GM18511 (cell line): ENCODE measurements around the gene NRL.

ENCODE experiments used
- ATAC-seq: cut with Tn5 transposase; IDR thresholded peaks from one replicate; pipeline ENCODE4 v1.9.1; 2021; ENCODE audit warnings: mild to moderate bottlenecking, moderate library complexity; ENCODE audit not compliant: unreplicated experiment

NRL gene

GRCh38 chr14:24068711-24069410 lies 45.9 kb downstream of the NRL start:
- no peak for ATAC-seq

DNA sequence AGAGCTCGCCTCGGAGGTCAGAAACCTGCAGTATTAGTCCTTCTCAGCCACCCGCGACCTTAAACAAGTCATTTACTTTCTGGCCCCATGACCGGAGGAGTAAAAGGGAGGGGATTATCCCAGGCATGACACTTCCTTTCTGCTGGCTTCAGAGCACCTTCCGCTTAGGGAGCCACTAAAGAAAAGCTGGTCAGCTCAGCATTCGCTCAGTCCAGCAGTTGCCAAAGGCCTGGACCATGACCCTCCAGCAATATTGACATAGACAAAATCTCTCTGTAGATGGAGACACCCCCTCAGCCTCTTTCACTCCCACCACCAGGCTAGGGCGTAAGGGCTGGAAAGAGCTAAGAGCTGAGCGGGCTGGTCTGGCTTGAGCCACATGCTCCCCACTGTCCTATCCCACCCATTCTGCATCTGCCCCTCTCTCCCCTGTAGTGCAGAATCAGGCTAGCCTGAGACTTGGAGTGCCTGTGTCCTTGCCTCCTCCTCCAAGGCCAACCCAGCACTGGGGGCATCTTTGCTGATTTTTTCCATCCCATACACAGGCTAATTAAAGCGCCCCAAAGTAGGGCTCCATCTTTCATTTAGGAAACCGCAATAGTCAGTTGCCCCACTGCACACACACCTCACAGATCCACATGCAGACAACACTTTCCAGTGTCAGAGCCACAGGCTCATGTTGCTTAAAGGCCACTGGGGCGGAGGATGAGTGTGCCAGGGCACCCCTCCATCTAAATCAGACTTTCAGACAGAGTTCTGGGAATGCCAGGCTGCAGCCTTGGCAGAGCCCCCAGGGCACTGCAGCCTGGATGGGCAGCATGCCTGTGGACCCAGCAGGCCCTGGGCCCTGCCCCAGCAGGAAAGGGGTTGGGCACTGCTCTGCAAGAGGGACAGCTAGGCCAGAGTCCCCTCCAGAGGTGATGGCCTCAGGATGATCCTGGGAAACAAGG lies 47.3 kb downstream of the NRL start:
- no peak for ATAC-seq

- no peak for ATAC-seq
Measured at GRCh38 chr14:24066496-24067132, 48.1 kb downstream of the NRL start.

DNA sequence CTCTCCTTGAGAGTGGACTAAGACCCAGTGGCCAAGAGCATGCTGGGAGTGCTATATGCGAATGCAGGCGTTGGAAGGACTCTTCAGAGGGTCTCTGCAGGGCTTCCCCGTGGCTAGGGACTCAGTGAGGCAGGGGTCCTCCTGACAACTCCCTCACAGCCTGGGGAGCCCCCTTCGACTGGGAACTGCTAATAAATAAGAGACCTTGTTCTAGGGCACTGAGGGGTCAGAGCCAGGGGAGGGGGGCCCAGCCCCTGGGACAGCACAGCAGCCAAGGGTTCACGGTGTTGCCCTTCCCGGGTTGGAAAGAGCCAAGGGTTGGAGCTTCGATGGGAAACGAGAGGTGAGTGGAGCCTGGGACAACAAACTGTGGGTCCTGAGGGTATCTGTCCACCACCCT lies 49.3 kb downstream of the NRL start:
- no peak for ATAC-seq

- no peak for ATAC-seq
Measured at GRCh38 chr14:24064856-24065255, 49.9 kb downstream of the NRL start.

DNA sequence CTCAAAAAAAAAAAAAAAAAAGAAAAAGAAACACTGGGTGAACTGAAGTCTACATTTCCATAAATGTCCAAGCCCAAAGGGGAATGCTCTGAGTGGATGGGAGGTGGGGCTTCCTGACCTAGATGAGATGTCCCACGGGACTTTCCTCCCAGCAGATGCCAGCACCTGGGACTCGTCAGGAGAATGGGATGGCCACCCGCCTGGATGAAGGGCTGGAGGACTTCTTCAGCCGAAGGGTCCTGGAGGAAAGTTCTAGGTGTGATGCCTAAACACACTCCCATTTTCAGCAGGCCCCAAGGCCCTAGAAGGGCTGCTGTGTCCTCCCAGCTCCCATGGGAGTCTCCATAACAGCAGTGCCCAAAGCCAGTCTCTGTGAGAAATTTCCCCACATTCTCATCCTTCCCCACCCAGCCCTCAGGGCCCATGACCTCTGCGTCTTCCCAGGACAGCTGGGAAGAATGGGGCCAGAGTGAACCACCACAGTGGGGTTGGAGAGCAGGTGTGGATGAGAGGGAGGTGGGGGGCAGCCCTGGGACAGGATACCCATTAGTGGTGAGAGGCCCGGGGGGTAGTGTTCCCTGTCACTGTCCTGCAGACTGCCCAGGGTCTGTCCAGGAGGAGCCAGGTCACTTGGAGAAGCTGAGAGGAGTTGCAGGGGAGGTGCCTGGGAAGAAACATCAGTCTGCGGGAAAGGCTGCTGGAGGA lies 50.5 kb downstream of the NRL start:
- ATAC-seq = no peak

- no peak for ATAC-seq
Measured at GRCh38 chr14:24063263-24063836, 51.4 kb downstream of the NRL start.

- no peak for ATAC-seq
Measured at GRCh38 chr14:24062216-24062980, 52.4 kb downstream of the NRL start.

- no peak for ATAC-seq
Measured at GRCh38 chr14:24060984-24061913, 53.5 kb downstream of the NRL start.

GRCh38 chr14:24060443-24060842 lies 54.3 kb downstream of the NRL start:
- ATAC-seq = no peak

DNA sequence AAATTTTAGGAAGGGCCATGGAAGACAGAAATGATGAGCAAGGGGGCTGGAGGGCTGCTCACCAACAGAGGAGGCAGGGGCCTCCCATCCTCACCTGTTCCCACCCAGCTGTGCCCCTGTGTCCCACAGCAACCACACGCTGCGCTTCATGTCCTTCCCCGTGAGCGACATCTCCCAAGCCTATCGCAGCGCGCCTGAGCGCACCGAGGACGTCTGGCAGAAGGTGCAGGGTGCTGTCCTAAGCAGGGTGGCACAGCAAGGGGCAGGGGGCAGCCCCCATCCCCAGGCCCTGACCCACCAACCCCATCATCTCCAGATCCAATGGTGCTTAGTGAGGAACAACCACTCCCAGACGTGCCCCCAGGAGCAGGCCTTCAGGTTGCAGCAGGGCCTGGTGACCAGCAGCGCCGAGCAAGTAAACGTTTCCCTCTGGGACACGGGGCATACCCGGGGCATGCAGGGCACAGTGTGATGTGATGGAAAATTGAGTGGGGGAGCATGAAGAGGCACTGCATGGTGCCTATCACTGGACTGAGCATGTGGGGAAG lies 54.8 kb downstream of the NRL start:
- ATAC-seq = no peak

DNA sequence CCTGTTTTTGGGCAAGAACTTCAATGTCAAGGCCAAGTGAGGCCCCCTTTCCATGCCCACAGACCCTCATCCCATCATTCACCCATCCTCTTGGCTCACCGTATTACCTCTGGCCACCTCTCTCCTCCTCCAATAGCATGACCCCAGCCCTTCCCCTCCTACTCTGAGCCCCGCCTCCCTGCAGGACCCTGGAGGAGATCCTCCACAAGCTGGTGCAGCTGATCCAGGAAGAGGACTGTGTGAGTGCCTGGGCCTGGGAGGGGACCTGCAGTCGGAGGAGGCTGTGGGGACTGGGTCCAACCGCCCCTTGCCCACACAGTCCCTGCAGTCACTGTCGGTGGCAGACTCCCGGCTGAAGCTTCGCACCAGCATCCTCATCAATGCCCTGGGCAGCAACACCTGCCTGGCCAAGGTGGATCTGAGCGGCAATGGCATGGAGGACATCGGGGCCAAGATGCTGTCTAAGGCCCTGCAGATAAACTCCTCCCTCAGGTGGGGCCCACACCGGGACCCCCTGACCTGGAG lies 55.7 kb downstream of the NRL start:
- ATAC-seq = no peak

DNA sequence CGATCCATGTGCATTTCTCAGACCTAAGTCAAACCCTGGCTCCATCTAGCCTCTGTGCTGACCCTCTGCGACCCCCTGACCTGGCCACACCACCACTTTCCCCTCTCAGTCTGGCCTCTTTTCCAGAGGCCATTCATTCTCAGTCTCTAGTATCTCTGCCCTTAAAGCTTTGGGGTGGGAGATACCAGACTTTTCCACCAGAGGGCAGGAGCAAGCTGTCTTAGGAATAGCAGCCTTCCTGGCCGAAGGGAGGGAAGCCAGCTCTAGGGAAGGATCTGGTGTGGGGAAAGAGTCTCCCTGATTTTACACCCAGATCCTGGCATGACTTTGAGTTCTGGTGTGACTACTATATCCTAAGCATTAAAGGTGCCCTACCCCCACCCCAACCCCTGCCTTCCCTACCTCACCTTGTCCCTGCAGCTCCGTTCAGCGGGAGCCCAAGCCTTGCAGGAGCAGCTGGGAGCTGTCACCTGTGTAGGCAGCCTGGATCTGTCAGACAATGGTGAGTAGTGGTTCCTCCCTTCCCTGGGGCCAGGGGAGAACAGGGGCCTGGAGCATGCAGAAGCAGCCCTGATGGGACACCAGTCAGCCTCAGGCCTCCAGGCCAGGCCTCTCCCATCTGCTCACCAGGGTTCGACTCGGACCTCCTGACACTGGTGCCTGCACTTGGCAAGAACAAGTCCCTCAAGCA lies 56.3 kb downstream of the NRL start:
- peak; percentile 72 for ATAC-seq

GRCh38 chr14:24057867-24058259 lies 56.9 kb downstream of the NRL start:
- peak; percentile 11 for ATAC-seq

DNA sequence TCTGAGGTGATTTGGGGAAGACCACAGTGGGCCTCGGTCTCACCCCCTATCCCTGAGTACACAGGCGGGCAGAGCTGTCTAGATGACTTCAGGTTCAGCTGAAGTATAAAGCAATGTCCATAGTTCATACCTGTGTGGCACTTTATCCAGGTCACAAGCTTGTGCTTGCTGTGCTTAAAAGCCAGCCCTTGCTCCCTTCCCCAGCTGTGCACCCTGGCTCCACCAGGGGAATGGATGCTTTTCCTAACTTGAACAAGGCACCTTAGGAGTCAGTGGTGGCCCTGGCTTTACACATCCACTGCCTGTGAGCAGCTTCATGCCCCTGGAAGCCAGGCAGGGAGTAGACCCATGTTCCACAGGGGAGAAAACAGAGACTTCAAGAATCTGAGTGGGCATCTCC lies 57.5 kb downstream of the NRL start:
- no peak for ATAC-seq

GRCh38 chr14:24056800-24057184 lies 58.0 kb downstream of the NRL start:
- ATAC-seq = no peak

GRCh38 chr14:24055971-24056799 lies 58.6 kb downstream of the NRL start:
- ATAC-seq = no peak
